ENCODE data around the gene CFAP97D2.
"Not testable (repeated sequence)": the region's sequence is repeated elsewhere in the genome, so short reads cannot be mapped to it uniquely, and the experiment has no call there.

Gene CFAP97D2

DNA sequence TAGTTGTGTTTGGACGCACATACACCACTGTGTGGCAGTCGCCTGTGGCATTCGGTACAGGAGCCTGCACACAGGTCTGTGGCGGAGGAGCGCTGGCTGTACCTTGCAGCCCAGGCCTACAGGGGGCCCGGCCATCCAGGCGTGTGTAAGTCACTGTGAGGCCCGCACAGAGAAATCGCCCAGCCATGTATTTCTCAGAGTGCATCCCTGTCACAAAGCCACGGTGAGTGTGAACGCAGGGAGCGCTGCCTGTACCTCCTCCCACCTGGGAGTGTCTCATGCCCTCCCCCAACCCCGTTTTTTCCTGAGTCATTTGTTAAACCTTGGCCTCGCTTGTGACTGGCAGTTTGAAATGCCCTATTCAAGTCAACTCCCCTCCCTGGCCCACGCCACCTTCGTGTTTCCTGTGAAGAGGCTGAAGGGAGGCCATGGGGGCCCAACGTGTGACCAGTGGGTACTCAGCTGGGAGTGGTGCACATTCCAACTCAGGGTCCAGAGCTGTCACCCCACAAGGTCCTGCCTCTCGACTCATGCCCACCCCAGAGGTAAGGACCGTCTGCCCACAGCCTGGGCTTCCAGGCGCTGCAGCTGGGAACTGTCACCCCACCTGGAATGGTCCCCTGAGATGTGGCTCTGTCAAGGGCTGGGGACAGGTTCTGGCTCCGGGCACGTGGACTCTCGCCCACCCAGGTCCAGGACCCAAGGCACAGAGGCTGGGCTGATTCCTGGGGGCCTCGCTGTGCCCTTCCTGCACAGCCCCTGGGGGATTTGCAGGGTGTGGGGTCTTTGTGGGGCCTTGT, 35.1 kb upstream of the CFAP97D2 start:
- DNase-seq: peak; percentile 72

DNA sequence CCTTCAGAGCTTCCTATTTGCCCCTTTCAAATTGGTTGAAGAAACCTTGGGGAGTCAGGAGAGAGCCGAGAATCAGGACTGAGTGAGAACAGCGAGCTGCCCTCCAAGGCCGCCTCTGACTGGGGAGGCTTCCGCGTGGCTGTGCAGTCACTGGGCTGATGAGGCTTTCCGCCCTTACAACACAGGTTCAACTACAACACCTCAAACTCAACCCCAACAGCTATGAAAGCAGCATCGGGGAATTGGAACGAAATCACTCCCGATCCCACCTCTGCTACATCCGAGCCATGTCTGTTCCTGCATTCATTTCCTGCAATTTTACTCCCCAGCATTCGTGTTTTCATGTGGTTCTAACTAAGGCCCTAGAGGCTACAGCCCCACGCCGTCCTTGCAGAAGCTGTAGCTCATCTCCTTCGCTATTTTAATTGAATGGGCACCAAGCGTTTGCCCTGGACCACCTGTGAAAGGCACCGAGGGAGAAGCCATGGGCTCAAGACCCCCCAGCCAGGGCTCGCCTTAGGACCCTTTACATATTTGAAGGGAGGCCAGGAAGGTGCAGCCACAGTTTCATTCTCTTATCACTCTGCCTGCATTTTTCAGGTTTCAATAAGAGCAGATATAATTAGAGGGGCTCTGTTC, 34.3 kb upstream of the CFAP97D2 start:
- DNase-seq: peak; percentile 56

DNA sequence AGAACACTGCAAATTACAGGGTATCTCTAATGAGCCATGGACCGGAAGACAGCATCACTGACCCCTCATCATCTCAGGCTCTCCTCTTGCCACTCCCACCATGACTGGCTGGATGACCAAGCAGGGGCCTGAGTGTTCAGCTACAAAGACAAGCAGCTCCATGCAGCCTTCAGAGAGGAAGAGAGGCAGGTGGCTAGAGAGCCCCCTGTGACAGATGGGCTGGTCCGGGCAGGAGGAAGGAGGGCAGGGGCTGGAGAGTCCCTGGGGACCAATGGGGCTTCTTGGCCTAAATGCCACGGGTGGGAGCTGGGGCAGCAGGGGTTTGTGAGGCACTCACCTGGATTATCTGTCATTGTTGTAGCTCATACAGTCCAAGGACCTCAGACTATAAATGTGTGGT, 33.8 kb upstream of the CFAP97D2 start:
- peak; percentile 44 for DNase-seq

GRCh38 chr13:114145722-114146121, 33.3 kb upstream of the CFAP97D2 start:
- DNase-seq: peak; percentile 37

- peak; percentile 31 for DNase-seq
These were observed 32.9 kb upstream of the CFAP97D2 start for GRCh38 chr13:114146173-114146572.

DNA sequence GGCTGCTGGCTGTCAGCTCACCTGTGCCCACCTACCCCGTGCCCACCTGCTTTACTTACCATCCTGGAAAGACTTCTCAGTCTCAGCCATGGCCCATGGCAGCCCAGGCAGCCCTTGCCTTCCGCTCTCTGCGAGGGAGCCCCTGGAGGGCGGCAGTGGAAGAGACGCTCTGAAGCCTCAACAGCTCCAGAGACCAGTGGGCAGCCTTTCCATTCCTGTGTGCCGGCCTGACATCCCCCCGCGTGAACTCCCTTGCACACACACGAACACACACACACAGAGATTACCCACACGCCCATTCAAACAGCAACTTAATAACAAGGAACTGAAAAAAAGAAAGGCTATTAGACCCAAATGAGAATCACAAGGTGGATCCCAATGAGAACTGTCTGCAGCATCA, 32.4 kb upstream of the CFAP97D2 start:
- DNase-seq: peak; percentile 62

DNA sequence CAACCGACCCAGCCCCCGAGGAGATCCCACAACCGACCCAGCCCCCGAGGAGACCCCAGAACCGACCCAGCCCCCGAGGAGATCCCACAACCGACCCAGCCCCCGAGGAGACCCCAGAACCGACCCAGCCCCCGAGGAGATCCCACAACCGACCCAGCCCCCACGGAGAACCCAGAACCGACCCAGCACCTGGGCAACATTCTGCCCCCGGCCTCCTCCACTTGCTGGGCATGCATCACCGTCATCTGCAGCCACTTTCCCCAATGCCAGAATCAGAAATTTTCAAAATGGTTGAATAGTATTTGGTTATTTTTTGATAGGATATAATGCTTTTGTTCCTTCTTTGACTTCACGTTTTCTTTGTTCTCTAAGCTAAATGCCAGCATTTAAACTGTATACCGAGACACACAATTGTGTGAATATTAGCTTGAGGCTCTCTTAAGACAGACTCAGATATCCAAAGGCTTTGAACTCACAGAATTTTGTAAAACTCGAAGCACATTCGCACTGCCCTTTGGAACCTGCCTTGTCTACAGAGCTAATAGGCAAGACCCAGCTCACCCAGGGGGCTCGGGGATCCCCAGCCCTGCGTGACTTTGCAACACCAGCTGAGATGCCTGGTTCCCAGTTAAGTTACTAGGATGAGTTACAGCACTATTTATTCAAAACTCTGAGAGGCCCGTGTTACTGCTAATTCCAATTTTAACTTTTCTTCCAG, 31.1 kb upstream of the CFAP97D2 start:
- DNase-seq: peak; percentile 62

GRCh38 chr13:114148521-114148855, 30.6 kb upstream of the CFAP97D2 start:
- peak; percentile 92 for DNase-seq

DNA sequence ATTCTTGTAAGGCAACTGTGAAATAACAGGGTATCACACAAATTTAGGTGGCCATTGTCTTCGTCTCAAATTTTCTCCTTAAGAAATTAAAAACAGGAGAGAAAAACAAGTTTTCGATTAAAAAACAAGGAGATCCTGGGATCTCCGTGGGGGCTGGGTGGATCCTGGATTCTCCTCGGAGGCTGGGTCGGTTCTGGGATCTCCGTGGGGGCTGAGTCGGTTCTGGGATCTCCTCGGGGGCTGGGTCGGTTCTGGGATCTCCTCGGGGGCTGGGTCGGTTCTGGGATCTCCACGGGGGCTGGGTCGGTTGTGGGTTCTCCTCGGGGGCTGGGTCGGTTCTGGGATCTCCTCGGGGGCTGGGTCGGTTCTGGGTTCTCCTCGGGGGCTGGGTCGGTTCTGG, 30.2 kb upstream of the CFAP97D2 start:
- DNase-seq: not testable (repeated sequence)

DNA sequence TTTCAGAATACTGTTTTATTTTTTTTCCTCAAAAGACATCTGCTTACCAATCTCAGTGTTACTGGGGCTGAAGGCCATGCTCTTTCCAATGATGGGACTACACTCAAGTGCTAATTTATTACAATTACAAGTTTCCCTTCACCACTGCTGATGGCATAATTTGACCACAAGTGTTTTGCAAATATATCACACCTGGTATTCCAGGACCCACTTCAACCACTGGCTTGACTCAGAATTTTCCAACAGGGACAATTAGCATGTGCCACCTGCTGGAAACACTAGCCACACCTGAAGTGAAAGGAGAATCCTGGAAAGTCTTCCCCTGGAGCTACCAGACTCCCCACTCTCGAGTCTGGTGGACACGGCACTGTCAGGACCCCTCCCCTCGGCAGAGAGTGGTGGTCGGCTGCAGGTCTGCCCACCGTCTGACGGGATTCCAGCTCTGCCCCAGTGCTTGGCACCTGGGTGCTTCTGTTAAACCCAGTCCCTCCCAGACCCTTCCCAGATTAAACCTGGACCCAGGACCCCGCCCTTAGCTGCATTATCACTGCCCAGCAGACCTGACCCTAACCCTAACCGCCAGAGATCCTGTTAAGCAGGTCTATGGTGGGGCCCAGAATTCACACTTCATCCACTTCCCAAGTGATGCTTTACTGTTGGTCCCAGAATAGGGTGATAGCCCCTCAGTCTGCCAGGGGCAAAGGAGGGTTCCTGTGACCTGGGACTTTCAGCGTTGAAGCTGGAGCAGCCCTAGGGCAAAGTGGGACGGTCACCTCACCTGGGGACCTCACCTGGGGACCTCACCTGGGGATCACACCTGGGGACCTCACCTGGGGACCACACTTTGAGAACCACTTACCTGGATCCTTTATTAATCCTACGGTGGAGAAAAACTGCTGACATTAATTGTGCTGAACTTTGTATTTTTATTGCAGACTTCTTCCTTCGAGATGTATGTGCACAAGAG, 29.0 kb upstream of the CFAP97D2 start:
- no peak for DNase-seq

DNA sequence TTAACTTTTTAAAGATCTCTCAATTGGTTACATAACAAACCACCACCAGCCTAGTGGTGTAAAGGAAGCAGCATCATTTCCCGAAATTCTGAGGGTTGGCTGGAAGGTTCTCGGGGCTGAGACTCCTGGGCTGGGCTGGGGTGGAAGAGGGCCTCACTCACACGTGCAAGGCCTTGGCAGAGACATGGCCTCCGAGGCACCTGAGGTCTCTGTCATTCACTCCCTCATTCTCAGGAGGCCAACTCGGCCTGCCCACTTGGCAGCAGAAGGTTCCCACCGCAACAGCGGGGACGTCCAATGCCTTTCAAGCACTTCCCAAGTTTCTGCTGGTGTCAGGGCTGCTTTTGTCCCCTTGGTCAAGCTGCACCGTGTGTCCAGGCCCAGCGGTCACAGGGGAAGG, 28.0 kb upstream of the CFAP97D2 start:
- no peak for DNase-seq

DNA sequence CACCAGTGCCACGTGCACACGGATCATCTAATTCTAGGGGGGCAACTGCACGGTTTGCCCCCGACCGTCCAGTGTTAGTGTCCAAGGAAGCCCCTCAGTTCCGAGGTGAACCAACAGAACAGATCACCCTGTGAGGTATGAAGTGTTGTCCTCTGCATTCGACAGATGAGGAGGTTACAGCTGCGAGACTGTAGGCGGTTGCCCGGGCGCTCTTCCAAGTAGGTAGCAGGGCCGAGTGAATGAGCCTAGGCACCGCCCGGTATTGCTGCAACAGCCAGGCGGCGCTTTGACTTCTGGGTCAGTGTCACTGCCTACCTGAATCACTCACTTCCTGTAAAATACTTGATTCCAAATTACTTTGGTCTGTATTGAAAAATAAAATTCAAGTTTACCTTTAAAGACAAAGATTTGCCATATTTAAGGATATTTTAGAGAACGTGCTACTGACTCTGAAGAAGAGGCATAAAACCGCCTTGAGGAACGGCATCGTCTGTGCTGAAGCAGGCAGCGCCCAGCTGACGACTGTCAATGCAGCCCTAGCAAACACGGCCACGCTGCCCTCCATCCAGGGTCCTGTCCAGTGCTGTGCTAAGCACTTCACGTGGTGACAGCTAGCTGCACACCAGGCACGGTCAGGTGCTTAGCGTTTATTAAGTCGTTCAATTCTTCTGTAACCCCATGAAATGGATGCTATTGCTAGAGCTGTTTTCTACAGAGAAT, 27.3 kb upstream of the CFAP97D2 start:
- DNase-seq: peak; percentile 86

DNA sequence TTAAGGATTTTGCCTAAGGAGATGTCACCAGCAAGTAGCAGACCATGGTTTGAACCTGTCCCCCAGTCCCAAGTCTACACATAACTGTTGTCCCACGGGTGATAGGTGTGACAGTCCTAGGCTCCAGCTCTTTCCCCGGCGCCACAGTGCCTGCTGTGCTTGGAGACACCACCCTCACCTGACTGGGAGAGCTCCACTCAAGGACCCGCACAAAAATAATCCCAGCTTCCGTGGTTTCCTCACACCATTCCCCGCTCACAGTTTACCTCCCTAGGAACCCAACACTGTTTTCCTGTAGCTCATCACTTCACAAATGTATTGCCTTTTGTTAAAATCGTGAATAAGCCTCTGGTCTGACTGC, 26.8 kb upstream of the CFAP97D2 start:
- no peak for DNase-seq

- DNase-seq: no peak
These were observed 26.2 kb upstream of the CFAP97D2 start for GRCh38 chr13:114152831-114153371.

DNA sequence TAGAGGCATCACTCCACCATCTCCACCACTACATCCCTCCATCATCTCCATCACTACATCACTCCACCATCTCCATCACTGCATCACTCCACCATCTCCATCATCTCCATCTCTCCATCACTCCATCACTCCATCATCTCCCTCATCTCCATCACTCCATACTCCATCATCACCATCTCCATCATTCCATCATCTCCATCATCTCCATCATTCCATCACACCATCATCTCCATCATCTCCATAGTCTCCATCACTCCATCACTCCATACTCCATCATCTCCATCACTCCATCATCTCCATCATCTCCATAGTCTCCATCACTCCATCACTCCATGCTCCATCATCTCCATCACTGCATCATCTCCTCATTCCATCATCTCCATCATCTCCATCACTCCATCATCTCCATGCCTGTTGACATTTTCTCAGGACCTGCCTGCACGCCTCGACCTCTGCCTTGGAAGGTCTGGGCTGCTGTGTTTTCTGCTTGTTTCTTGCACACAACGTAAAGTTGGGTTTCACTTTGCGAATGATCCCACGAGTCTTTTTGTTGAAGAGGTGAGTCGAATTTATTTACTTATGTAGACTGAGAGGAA, 25.5 kb upstream of the CFAP97D2 start:
- no peak for DNase-seq

GRCh38 chr13:114154476-114154875, 24.6 kb upstream of the CFAP97D2 start:
- no peak for DNase-seq

- DNase-seq: no peak
These were observed 23.7 kb upstream of the CFAP97D2 start for GRCh38 chr13:114155320-114155719.

- DNase-seq: no peak
These were observed 22.9 kb upstream of the CFAP97D2 start for GRCh38 chr13:114155926-114156883.

GRCh38 chr13:114157869-114158495, 21.1 kb upstream of the CFAP97D2 start:
- no peak for DNase-seq
